ENCODE measurements around the gene ARMC6. TPM values are rescaled to one million over a fixed set of nuclear protein-coding genes. Genes with fewer than 3 reads are reported as not detected.

The ARMC6 gene
- total RNA-seq, 1 experiment from 2014 or later, result 66.5 TPM

- no peak overlapping the region for H3K4me2 ChIP-seq (ENCODE audit: insufficient read depth, insufficient read length, low read length)
Measured at GRCh38 chr19:19075126-19075525, 41.7 kb downstream of the ARMC6 start.

More at GRCh38 chr19:19075126-19075525, 41.7 kb downstream of the ARMC6 start:
- WGBS (ENCODE audit: extremely low coverage, insufficient read length, low lambda C conversion rate), result no CpG with 5 or more reads among the region's 8 CpGs
- Histone ChIP-seq H3K27ac (ENCODE audit: insufficient read length, low read depth, low read length) (no peak overlapping the region), H4K91ac (ENCODE audit: insufficient read length, low read depth, low read length) (no peak overlapping the region), H2AFZ (ENCODE audit: low read length) (no peak overlapping the region), H3K4ac (ENCODE audit: low read depth, low read length) (no peak overlapping the region), H4K20me1 (ENCODE audit: control insufficient read depth, insufficient read depth, insufficient read length) (no peaks in the 10 kb centered on the region), H3K9ac (ENCODE audit: extremely low read depth, insufficient read length, low read length) (no peak overlapping the region), H2BK15ac (ENCODE audit: low read depth, low read length) (no peak overlapping the region), H2AK5ac (ENCODE audit: insufficient read length, low read length) (no peak overlapping the region), H3K9me3 (ENCODE audit: control insufficient read depth, low read depth, low read length) (no peaks in the 10 kb centered on the region), H2BK20ac (ENCODE audit: low read depth, low read length, poor library complexity, severe bottlenecking) (no peak overlapping the region), H3K56ac (ENCODE audit: insufficient read length, low read depth, low read length) (no peak overlapping the region), H4K8ac (replicated peaks; ENCODE audit: insufficient read length, low read depth, low read length) (no peak overlapping the region), H3K14ac (ENCODE audit: insufficient read depth, low read length) (no peak overlapping the region), H3K18ac (ENCODE audit: insufficient read length, low read depth, low read length) (no peak overlapping the region), H3K4me1 (ENCODE audit: insufficient read depth, low read length) (no peaks in the 10 kb centered on the region), H3K27me3 (ENCODE audit: insufficient read depth, low read length) (no peaks in the 10 kb centered on the region; the same call in 1 of the 2 replicates), H3K23ac (ENCODE audit: insufficient read length, low read depth, low read length) (no peak overlapping the region), H2BK12ac (ENCODE audit: insufficient read length, low read depth, low read length) (no peak overlapping the region), H2BK120ac (ENCODE audit: low read depth, low read length, poor library complexity, severe bottlenecking) (no peak overlapping the region), H3K79me2 (ENCODE audit: insufficient read depth, low read length) (no peaks in the 10 kb centered on the region), H3K23me2 (ENCODE audit: insufficient read length, low read depth, low read length, poor library complexity, severe bottlenecking) (no peaks in the 10 kb centered on the region), H3K79me1 (ENCODE audit: insufficient read depth, low read depth, low read length, poor library complexity, severe bottlenecking) (no peaks in the 10 kb centered on the region), H4K5ac (ENCODE audit: insufficient read length, low read depth, low read length) (no peak overlapping the region), H3T11ph (ENCODE audit: low read length) (no peak overlapping the region), H2BK5ac (ENCODE audit: insufficient read length, low read length) (no peak overlapping the region)
- DNase-seq, result no peak
- Mint-ChIP-seq H3K36me3 (ENCODE audit: insufficient read depth in 1 of 3, low read depth in 3 of 3) (no peaks in the 10 kb centered on the region; a peak in 1 of 7 replicates), H3K27ac (no peak overlapping the region), H3K4me1 (peaks cover 3% of the 10 kb centered on the region in 2 experiments; a peak in 2 of 4 replicates), H3K9me3 (no peaks in the 10 kb centered on the region), H3K4me3 (no peak overlapping the region), H3K27me3 (ENCODE audit: low read depth) (peaks cover 87% of the 10 kb centered on the region)
- TF ChIP-seq, protein P1, sequence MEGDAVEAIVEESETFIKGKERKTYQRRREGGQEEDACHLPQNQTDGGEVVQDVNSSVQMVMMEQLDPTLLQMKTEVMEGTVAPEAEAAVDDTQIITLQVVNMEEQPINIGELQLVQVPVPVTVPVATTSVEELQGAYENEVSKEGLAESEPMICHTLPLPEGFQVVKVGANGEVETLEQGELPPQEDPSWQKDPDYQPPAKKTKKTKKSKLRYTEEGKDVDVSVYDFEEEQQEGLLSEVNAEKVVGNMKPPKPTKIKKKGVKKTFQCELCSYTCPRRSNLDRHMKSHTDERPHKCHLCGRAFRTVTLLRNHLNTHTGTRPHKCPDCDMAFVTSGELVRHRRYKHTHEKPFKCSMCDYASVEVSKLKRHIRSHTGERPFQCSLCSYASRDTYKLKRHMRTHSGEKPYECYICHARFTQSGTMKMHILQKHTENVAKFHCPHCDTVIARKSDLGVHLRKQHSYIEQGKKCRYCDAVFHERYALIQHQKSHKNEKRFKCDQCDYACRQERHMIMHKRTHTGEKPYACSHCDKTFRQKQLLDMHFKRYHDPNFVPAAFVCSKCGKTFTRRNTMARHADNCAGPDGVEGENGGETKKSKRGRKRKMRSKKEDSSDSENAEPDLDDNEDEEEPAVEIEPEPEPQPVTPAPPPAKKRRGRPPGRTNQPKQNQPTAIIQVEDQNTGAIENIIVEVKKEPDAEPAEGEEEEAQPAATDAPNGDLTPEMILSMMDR (conservative IDR thresholded peaks at IDR 0.05), result no peak
